Pancreas (tissue), 10 donors: Measurements from ENCODE around the gene CYP3A5. TPM values are rescaled to one million over a fixed set of nuclear protein-coding genes. Genes with fewer than 3 reads are reported as not detected.

Source experiments
- ATAC-seq, 4 donors: fragments of 200-7000 bp; cut with Tn5 transposase; one replicate each; pipeline versions ENCODE4 v1.8.0 to v1.9.1; 2020; ENCODE audit warnings: mild to moderate bottlenecking in 4 of 4, moderate library complexity in 4 of 4
- DNase-seq, 6 donors: peaks; one replicate each; pipeline ENCODE4 v3.0.0-alpha.2; 2020
- FAIRE-seq: peaks from 2 replicates; lab custom pipeline; 2012; peaks lifted over from hg19 to GRCh38; lab: Jason Lieb, UNC
- H3K27ac ChIP-seq, 4 donors: fragments of 200-600 bp; sonication (generic); 1 replicate in 3 of 4; 2 replicates in 1 of 4; pipeline versions ENCODE4 v1.5.0 to v1.8.0; 2020
- H3K27me3 ChIP-seq, 4 donors: fragments of 200-600 bp; one replicate each; pipeline ENCODE4 v1.8.0; 2021
- H3K36me3 ChIP-seq, 3 donors: fragments of 200-600 bp; sonication (generic) in 1 of 3; one replicate each; pipeline versions ENCODE4 v1.5.0 to v1.8.0; 2020 to 2021
- H3K4me1 ChIP-seq, 3 donors: fragments of 200-600 bp; one replicate each; pipeline ENCODE4 v1.8.0; 2021
- H3K4me3 ChIP-seq, 4 donors: fragments of 200-600 bp; sonication (generic) in 2 of 4; one replicate each; pipeline versions ENCODE4 v1.5.0 to v1.8.0; 2020 to 2021
- H3K9me3 ChIP-seq, 4 donors: fragments of 200-600 bp; one replicate each; pipeline ENCODE4 v1.8.0; 2021
- WGBS, 2 donors: extraction: QIAGEN DNeasy Blood & Tissue Kit; methylation state at CpG; one replicate each; pipeline ENCODE4 v1.1.7; 2013; 5-methylcytosine and 5-hydroxymethylcytosine counted together
- intact Hi-C, 3 donors: fragments of 100-400 bp; cut with DNase I; formaldehyde crosslinking; loops; one replicate each; pipeline versions ENCODE4 v1.11.1 to v1.14.2; 2022
- polyA plus RNA-seq, 2 donors: library from polyadenylated mRNA; stranded (reverse); fragments of 200-250 nt; gene quantifications; one replicate each; pipeline ENCODE4 v1.2.3, GENCODE V29; 2013
- total RNA-seq, 6 donors: library from RNA; stranded (reverse); fragmentation: NEBNext Ultra II Directional in 4 of 6; extraction: Animal tissue kit (Norgen Biotek cat#: 25700) in 4 of 6; gene quantifications; one replicate each; pipeline versions ENCODE4 v1.2.1 to v1.2.4, GENCODE V29; 2021 to 2023
- TF ChIP-seq, protein P1 (sequence below), 4 donors: fragments of 200-600 bp; sonication (generic) in 3 of 4; IDR thresholded peaks; one replicate each; pipeline versions ENCODE4 v1.5.0 to v1.8.0; 2021; ENCODE audit warnings: antibody characterized with exemption in 4 of 4
- donor health status: healthy with polysubstance abuse.
- donor health status: DM: no; HTN: no; CAD: no; lungs with moderate emphysema.
- donor health status: DM: no; HTN: no; CAD: no.
- donor health status: control.
- donor health status: control.
- donor health status: Bipolar disorder and iron deficiency.
- donor health status: DM: yes; HTN: yes; CAD: no.
- donor health status: DM: no; HTN: no; CAD: no.
- donor health status: DM: no; HTN: no; CAD: no.
- donor health status: DM: yes; HTN: yes; CAD: no.

The CYP3A5 gene
- total and polyA plus RNA-seq, 8 donors = 10.0 to 219 (median 58.0) TPM

- TF ChIP-seq, protein P1, sequence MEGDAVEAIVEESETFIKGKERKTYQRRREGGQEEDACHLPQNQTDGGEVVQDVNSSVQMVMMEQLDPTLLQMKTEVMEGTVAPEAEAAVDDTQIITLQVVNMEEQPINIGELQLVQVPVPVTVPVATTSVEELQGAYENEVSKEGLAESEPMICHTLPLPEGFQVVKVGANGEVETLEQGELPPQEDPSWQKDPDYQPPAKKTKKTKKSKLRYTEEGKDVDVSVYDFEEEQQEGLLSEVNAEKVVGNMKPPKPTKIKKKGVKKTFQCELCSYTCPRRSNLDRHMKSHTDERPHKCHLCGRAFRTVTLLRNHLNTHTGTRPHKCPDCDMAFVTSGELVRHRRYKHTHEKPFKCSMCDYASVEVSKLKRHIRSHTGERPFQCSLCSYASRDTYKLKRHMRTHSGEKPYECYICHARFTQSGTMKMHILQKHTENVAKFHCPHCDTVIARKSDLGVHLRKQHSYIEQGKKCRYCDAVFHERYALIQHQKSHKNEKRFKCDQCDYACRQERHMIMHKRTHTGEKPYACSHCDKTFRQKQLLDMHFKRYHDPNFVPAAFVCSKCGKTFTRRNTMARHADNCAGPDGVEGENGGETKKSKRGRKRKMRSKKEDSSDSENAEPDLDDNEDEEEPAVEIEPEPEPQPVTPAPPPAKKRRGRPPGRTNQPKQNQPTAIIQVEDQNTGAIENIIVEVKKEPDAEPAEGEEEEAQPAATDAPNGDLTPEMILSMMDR (IDR thresholded peaks at IDR 0.05) = no peak
- H3K27ac ChIP-seq = no peak overlapping the region
- no peak for DNase-seq
- intact Hi-C loops = no loop called here
- H3K27me3 ChIP-seq = no peaks in the 10 kb centered on the region
- no peak overlapping the region for H3K4me3 ChIP-seq
- H3K9me3 ChIP-seq = peaks cover 0 to 3% (median 0%) of the 10 kb centered on the region in 4 donors
- 86 to 89% methylated on average over 9 of the region's 9 CpGs for WGBS, 2 donors
- no peaks in the 10 kb centered on the region for H3K36me3 ChIP-seq
- ATAC-seq = no peak
- H3K4me1 ChIP-seq = no peaks in the 10 kb centered on the region
- FAIRE-seq = no peak
Observed at GRCh38 chr7:99685129-99685758, 5.4 kb upstream of the CYP3A5 start.

DNA sequence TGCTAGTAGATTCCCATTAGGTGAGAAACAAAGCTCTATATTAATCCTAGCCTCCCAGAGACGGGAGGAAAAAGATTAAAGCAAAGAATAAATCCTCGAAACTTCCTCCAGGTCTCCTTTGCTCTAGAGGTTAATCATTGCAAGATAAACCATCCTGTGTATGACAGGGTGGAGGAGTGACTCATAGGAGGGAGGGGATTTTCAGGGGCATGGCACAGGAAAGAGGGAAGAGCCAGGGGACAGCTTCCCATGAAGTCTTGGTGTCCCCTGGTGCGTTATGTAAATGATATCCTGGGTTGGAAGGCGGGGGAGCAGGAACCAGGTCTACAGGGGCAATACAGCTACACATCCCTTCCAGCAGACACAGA is 780 bp downstream of the CYP3A5 start:
- Histone ChIP-seq H3K9me3 (peaks cover 0 to 3% (median 0%) of the 10 kb centered on the region in 4 donors), H3K36me3 (peaks cover 0 to 10% (median 0%) of the 10 kb centered on the region in 3 donors), H3K4me1 (peaks cover 4 to 9% (median 7%) of the 10 kb centered on the region in 3 donors), H3K27ac (peak overlapping the region; percentile 1 to 75 (median 47)), H3K27me3 (no peaks in the 10 kb centered on the region), H3K4me3 (peak overlapping the region in 3 of 4 donors; percentile 26 to 40 (median 35))
- ATAC-seq = peak; percentile 77 to 94 (median 84)
- peak in 4 of 6 donors; percentile 27 to 48 (median 37) for DNase-seq
- no peak for FAIRE-seq
- TF ChIP-seq, protein P1 (IDR thresholded peaks at IDR 0.05) = no peak
- 31 to 38% methylated on average over 4 of the region's 4 CpGs for WGBS, 2 donors
- intact Hi-C loops = no loop called here

- ATAC-seq = peak in 3 of 4 donors; percentile 18 to 45 (median 20)
- 58 to 60% methylated on average over 2 of the region's 2 CpGs for WGBS, 2 donors
- peak in 1 of 6 donors; percentile 20 for DNase-seq
- H3K27me3 ChIP-seq = no peaks in the 10 kb centered on the region
- H3K27ac ChIP-seq = peak overlapping the region in 2 of 4 donors; percentile 0 to 75
- H3K4me3 ChIP-seq = peak overlapping the region in 2 of 4 donors; percentile 35 to 40
- intact Hi-C loops = no loop called here
- H3K9me3 ChIP-seq = peaks cover 0 to 3% (median 0%) of the 10 kb centered on the region in 4 donors
- H3K36me3 ChIP-seq = peaks cover 0 to 22% (median 0%) of the 10 kb centered on the region in 3 donors
- FAIRE-seq = no peak
- TF ChIP-seq, protein P1 (IDR thresholded peaks at IDR 0.05) = no peak
- peaks cover 4 to 9% (median 7%) of the 10 kb centered on the region in 3 donors for H3K4me1 ChIP-seq
Observed at GRCh38 chr7:99677648-99678045, 2.1 kb downstream of the CYP3A5 start.

DNA sequence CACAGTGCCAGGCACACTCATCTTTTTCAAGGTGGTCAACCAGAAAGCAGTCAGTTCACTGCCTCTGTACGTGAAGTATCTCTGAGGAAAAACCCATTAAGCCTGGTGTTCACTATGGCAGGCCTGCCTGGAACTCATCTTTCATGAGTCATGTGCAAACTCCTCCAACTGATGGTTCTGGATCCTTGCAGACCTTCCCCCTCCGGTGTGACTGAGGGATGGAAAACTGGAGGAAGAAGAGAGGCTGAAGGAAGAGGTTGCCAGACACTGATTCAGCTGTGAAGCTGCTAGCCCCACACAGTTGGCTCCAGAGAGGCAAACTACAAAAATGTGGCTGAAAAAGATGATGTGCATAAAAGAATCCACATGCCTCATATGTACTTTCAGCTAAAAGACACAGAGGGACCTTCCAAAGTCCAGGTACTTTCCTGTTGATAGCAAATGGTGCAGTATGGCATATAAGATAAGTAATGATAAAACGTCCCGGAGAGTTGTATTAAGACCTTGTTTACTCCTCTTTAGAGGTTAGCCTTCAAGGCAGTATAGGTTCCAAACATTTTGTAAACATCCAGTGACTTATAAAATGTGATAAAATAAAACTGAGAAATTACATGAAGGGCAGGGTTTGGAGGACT is 2.7 kb downstream of the CYP3A5 start:
- peak overlapping the region in 2 of 4 donors; percentile 35 to 40 for H3K4me3 ChIP-seq
- no peak for ATAC-seq
- TF ChIP-seq, protein P1 (IDR thresholded peaks at IDR 0.05) = no peak
- intact Hi-C loops = no loop called here
- no peaks in the 10 kb centered on the region for H3K9me3 ChIP-seq
- peaks cover 0 to 26% (median 0%) of the 10 kb centered on the region in 3 donors for H3K36me3 ChIP-seq
- no peak for FAIRE-seq
- no peaks in the 10 kb centered on the region for H3K27me3 ChIP-seq
- H3K27ac ChIP-seq = peak overlapping the region in 1 of 4 donors; percentile 0
- H3K4me1 ChIP-seq = peaks cover 4 to 9% (median 7%) of the 10 kb centered on the region in 3 donors
- DNase-seq = no peak
- 51 to 54% methylated on average over 4 of the region's 4 CpGs for WGBS, 2 donors
